Measurements from ENCODE around the gene ITGB8.
"Not testable (repeated sequence)": the region's sequence is repeated elsewhere in the genome, so short reads cannot be mapped to it uniquely, and the experiment has no call there.

The ITGB8 gene

GRCh38 chr7:20330239-20330927 is at the start of gene ITGB8:
Gene ITGB8, plus strand, starts transcription at chr7:20330900. Its CDS starts 907 bp downstream, at chr7:20331807.
- DNase-seq: peak; percentile 96

GRCh38 chr7:20282959-20283358 is 47.7 kb upstream of the ITGB8 start:
- no peak for DNase-seq

DNA sequence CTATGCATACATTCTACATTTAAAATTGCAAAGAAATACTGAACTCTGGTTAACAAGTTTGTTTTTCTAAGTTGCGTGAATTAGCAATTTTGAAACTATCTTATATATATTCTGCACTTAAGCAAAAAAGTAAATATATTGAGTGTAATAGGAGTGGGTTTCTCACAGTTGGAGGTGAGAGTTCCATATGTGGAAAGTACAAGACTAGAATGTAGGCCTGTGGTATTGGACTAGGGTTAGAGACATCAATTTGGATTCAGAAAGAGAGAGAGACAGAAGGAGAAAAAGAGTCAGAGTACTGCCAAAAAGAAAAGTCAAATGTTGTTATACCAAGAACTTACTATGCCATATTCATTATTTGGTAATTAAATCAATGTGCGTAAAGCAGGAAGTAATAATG is 47.3 kb upstream of the ITGB8 start:
- no peak for DNase-seq

DNA sequence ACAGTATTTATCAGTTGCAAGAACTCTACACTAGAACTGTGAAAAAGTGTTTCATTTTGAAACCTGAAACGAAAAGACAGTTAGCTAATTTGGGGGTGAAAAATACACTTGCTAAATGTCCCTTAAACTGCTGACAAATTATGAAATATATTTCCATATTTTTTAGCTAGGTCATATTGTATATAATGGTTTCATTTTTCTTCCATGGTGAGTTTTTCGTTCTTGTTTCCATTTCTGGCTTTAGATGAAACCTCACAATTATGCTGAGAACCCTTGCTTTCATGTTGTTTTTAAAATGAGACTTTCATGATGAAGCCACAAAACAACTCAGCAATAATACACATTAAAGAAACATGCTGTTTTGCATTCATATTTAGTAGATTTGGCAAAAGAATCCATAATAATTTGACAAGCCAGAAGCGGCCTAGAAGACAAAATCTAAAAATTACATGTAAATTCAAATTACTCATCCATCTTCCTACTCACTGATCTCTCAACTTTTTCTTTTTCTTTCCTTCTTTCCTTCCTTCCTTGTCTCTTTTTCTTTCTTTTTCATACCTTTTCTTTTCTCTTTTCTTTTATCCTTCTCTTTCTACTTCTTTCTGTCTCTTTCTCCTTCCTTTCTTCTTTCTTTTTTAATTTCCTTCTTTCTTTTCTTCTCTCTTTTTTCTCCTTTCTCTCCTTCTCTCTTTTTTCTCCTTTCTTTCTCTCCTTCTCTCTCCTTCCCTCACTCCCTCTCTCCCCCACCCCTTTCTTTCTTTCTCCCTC is 46.5 kb upstream of the ITGB8 start:
- DNase-seq: no peak

DNA sequence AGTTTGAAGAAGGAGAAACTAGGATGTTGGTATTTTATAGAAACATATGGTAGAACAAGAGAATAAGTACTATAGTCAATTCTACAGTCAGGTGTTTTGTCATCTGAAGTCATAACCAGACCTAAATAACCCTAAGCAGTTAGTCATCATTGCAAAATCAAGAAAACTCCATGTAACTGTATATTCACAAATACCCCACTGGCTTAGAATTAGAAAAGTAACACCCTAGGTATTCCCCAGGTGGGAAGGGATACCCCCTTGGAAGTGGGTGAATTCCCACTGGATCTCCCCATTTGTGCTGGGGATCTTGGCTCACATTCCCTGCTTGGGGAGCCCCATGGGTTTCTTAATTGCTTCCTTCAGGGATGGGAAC is 45.9 kb upstream of the ITGB8 start:
- no peak for DNase-seq

DNA sequence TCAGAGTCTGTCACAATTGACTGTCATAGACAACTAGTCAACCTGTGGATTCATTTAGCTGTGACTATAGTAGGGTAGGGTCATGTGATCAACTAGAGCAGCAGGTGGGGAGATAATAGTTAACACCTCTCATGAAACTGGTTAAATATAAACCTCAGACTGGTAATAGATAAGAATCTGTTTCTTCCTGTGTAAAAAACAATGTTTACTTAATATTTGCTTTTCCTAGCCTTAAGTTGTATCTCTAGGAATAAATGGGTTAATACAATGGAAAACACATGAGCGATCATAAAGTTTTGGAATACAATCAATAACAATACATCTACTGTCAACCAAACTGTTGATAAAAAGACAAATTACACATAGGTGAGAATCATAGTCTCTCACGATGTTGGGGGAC is 43.4 kb upstream of the ITGB8 start:
- no peak for DNase-seq

DNA sequence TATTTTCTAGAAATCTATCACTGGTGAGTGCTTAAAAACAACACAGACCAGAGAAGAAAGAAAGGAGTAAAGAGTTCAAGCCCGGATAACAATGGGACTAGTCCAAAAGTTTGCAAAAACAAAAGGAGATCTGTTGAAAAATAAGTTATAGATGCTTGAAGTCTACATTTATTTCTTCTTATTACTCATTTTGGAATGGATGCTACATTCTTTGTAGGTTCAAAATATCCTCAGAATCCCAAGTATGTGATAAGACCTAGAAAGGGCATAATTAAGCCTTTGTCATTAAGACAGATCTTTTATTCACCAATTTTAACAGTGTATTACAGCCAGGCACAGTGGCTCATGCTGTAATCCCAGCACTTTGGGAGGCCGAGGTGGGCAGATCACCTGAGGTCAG is 42.7 kb upstream of the ITGB8 start:
- DNase-seq: no peak

DNA sequence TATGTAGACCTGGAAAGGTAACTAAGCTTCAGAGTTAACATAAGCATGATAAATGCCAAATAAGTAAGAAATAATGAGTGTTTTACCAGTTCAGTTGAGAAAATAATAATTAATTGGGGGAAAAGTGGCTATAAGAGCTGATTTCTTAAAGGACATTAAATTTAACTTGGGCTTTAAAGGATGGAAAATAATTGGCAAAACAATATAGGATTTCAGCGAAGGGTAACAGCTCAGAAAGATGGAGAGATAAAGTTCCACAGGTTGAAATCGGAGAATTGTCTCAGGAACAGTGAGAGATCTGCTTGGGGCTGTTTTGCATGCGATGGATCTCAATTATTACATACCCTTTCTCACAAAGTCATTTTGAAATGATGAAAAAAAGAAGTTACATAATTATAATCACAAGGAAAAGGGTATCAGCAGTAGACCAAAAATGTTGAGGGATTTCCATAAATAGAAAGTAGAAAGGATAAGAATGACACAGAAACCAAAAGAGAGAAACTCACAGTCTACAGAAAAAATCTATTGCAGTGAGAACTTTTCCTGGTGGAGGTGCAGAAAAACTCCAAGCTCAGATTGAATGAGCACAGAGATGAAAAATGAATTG is 40.1 kb upstream of the ITGB8 start:
- DNase-seq: no peak

DNA sequence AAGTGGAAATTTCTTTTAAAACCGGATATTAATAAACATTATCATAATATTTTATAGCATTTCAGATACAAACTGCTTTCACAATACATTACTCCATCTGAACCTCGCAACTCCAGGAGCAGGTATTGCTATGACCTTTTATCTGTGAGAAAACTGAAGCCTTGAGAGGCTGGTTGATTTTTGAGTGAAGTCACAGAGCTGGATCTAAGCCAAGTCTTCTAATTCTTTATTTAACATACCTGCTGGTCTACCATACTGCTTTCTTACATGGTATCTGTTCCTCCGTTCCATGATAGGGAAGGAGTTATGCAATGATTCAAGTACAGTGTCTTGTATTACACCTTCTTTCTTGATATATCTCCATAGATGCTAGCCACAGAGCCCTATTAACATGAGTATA is 37.4 kb upstream of the ITGB8 start:
- no peak for DNase-seq

DNA sequence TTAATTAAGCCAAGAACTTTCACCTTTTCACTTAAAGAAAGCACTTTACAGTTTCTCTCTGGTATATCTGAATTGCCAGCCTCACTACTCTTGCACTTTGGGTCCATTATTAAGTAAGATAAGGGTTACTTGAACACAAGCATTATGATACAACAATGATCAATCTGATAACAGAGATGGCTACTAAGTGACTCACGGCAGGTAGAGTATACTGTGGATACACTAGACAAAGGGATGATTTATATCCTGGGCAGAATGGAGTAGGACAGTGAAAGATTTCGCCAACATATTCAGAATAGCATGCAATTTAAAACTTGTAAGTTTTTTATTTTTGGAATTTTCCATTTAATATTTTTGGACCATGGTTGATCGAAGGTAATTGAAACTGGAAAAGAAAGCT is 34.3 kb upstream of the ITGB8 start:
- no peak for DNase-seq

DNA sequence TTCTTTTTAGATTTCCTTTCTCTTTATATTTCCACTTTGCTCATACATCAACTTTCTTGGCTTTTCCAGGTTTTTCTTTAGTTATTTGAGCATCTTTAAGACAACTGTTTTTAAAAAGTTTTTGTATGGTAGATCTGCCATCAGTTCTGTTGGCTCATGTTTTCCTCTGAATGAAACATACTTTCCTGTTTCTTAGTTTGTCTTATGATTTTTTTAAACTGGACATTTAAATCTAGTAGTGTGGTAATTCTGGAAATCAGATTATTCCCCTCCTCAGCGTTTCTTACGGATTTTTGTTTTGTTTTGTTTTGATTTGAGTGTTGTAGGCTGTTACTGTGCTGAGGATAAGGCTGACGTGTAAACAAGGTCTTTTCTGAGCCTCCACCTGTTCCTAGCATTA is 33.8 kb upstream of the ITGB8 start:
- no peak for DNase-seq

DNA sequence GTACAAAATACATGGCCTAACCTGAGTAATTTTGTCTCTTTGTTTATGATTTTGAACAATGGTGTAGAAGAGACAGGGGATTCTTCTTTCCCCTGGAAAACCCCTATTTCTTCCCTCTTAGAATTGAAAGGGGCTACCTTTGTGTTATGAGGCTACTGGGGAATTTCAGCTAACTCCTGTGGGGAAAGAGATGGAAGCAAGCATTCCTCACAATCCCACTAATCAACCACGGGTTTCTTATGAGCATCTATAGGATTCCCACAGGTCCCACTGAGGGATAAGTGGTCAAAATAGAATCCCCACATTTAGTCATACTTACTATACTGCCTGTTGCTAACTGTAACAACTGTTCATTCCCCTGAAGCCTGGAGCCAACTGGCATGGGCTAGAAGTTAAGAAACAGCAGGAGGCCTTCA is 32.2 kb upstream of the ITGB8 start:
- no peak for DNase-seq

DNA sequence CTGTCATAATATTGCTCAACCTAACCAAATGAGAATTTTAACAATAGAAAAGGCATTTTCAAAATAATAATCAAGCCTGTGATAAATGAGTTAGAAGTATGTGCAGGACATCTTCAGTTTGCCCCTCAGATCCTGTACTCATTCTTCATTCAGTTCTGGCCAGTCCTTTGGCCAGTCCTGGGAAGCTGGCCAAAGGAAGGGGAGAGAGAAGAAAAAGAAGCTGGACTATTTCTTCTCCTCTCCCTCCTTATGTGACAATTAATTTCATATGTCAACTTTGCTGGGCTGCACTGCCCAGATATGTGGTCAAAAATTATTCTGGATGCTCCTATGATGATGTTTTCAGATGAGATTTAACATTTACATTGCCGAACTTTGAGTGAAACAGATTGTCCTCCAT is 31.6 kb upstream of the ITGB8 start:
- DNase-seq: no peak

- no peak for DNase-seq
These were observed 30.9 kb upstream of the ITGB8 start for GRCh38 chr7:20299647-20300312.

DNA sequence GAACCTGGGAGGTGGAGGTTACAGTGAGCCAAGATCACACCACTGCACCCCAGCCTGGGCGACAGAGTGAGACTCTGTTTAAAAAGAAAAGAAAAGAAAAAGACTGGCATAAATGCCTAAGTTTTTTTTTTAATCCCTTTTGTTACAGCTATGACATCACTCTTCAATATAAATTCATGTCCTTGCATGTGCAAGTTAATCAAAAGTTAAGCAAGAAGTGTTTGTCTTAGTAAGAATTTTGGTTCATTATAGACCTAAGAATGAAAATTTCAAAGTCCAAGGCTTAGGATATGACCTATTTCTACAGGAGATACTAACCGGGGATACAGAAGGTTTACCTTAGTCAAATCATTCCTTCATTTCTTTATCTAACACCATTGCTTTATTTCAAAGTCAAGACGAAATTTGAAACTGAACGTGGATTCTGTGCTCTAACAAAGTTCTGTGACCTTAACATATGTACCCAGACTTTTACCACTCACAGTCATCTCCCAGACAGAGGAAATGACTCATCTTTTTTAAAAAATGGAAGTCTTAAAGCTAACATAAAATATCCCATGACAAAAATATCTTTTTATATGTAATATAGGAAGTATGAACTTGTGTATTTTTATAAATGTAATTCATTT is 29.3 kb upstream of the ITGB8 start:
- no peak for DNase-seq

DNA sequence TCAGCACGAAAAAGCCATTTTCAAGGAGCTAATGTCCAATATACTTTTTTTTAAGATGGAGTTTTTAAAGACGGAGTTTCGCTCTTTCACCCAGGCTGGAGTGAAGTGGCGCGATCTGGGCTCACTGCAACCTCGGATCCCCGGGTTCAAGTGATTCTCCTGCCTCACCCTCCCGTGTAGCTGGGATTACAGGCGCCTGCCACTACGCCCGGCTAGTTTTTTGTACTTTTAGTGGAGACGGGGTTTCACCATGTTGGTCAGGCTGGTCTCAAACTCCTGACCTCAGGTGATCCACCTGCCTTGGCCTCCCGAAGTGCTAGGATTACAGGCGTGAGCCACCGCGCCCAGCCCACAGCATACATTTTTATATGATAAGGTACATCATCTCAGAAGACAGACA is 28.4 kb upstream of the ITGB8 start:
- DNase-seq: not testable (repeated sequence)

DNA sequence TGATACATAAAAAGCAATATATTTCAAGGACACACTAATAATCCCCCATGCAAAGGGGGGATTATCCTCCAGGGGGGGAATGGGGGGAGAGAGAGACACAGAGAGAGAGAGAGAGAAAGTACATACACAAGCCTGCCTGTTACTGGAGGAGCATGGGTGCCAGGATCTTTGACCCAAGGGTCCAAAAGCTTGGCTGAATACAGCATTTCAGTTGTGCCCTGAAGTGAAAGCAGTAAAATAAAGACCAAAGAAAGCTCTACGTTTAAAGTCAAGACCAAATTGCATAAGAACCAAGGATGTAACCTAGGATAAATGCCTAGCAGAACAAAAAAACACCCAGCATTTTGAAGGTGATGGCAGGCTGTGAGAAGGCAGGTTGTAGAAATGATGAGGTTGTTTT is 27.8 kb upstream of the ITGB8 start:
- DNase-seq: no peak

GRCh38 chr7:20304366-20304765 is 26.3 kb upstream of the ITGB8 start:
- no peak for DNase-seq

- no peak for DNase-seq
These were observed 25.0 kb upstream of the ITGB8 start for GRCh38 chr7:20305726-20306125.

DNA sequence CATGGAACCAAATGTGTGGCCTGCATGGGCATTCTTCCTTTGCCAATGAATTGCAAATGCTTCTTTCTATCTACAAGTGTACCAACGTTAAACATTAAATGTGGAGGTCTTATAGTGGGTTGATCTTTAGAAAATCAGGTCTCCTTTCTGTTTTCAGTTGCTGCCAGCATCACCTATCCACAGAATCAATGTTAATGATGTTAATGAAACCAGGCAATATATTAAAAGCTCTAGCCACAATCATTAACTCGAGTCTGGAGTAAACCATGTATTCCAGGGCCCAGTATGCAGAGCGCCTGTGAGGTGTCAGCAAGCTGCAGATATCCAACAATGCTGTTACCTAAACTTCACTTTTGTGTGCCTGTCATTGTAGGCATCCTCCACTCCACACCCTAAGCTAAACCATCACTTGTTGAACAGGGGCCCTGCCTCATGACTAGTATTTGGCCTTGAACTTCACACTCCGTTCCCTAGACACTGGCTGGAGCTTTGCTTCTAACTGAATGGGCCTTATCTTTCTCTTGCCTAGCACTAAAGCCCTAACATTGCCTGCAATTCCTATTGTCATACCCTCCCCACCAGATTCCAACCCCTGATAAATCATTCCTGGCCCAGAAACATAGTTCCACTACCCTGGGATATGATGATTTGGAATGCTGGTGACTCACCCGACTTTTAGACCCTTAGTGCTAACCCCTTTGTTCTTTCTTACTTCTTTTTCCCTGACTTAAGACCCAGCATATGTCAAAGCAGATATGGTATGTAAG is 24.3 kb upstream of the ITGB8 start:
- DNase-seq: no peak

- DNase-seq: no peak
These were observed 23.6 kb upstream of the ITGB8 start for GRCh38 chr7:20307119-20307518.

GRCh38 chr7:20307901-20308300 is 22.8 kb upstream of the ITGB8 start:
- DNase-seq: peak; percentile 49

All from retina (tissue), 1 donor.